Stimulated activated CD4-positive, alpha-beta T cell treated with anti-CD3 and anti-CD28 coated beads, Interleukin-2, amount 100 ng/mL, for 4 hours (primary cell): ENCODE results near the gene DCTN5.
"Not testable (repeated sequence)": the region's sequence is repeated elsewhere in the genome, so short reads cannot be mapped to it uniquely, and the experiment has no call there.

Source experiments
- DNase-seq: peaks from one replicate; pipeline ENCODE4 v3.0.0-alpha.2; 2020; ENCODE audit warnings: low read depth

DCTN5 gene

DNA sequence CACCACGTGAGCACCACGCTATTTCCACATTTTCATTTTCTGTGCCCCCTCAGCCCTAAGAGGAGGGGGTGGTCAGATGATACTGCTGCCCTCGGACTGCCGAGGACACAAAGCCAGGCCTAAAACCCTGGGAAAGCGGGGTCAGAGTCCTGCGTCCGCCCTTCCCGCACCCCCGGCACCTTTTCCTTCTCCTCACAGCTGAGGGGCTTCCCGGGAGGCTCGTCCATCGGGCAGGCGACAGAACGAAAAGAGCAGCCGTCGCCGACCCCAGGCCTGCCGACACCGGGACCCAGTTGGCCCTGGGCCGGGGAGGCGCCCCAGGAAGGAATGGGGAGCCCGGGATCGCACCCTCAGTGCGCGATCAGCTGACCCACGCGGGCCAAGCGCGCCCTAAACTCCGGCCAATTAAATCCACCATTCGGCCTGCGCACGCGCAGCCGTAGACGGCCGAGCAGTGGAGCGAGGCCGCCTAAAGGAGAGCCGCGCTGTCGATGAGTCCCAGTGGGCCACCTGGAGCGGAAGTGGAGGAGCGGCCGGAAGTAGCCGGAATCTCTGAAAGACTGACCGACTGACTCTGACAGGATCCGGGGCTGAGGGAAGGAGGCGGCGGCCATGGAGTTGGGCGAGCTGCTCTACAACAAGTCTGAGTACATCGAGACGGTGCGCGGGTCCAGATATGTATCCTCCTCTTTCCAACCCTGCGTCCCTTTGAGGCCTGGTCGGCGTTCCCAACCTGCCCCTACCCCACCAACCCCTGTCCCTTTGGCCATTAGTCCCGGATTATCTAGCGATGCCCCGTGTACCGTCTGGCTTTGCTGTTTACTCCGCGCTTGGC lies at the start of gene DCTN5, which contains the start of gene PALB2:
Gene DCTN5 (plus strand): TSS at position 536 of the 835 bp plus-strand sequence. CDS start 77 bp downstream, at position 613.
Gene PALB2 (minus strand): TSS at position 380 of the 835 bp plus-strand sequence. CDS start 153 bp downstream, at position 227.
- peak; percentile 77 for DNase-seq

DNA sequence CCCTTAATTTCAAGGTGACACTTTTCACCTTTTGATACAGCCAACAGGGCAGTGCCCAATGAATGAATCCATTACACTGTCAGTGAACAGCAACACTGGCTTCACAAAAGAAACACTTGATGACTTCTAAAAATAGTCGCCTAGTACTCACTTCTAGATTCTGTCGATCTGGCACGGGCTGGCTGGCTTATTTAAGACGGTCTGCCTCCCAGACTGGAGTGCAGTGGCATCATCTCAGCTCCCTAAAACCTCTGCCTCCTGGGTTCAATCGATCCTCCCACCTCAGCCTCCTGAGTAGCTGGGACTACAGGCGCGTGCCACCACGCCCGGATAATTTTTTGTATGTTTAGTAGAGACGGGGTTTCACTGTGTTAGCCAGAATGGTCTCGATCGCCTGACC lies 47.1 kb upstream of the DCTN5 start:
- no peak for DNase-seq

DNA sequence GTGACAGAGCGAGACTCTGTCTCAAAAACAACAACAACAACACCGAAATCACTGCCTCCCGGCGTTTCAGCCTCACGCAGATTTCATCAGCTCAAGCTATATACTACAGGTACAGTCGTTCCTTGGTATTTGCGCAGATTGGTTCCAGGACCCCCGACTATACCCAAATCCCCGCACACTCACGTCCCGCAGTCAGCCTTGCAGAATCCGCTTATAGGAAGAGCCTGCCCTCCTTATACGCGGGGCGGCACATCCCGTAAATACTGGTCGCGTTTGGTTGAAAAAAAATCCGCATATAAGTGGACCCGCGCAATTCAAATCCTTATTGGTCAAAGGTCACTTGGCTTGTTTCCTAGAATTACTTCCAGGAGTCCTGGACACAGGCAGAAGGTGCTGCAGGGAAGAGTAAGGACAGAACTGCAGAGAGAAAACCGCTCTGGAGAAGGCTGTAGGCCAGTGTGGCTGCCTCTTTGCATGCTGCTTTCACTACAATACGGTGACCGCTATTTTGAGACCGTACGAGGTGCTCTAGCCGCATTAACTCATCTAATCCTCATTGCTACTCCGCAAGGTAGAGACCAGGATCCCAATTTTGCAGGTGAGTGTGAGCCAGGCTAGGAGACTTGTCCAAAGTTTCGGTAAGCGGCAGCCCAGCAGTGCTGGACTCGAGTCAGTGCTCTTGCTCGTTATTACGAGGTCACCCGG lies 45.9 kb upstream of the DCTN5 start:
- no peak for DNase-seq

DNA sequence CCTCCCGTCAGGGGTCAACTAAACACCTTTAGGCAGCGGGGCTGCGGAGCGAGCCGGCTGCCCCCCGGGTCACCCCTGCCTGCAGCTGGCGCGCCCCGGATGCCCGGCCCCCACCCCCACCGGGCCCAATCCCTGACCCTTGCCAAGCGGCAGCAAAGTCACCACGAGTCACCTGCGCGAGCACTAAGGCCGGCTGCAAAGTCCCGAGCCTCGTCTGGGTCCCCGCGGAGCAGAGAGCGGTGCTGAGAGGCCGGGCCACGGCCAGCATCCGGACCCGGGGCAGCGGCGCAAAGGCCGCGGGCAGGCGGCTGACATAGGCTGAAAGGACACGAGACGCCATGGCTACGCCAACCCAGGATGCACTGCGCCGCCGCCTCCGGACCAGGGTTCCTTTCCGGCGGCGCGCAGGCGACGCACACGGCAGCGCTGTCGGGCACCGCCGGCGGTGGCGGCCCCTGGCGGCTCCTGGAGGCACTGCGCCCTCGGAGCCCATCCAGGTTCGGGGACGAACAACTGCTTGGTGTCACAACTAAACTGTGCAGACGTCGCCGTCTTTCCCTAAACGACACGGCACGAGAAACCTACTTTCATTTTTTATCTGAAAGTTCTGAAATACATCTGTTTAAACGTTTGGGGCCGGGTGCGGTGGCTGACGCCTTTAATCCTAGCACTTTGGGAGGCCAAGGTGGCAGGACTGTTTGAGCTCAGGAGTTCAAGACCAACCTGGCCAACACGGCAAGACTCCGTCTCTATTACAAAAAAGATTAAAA lies 45.1 kb upstream of the DCTN5 start, which contains the start of gene NDUFAB1:
Gene NDUFAB1 (minus strand): TSS at position 366 of the 770 bp plus-strand sequence. CDS start 26 bp downstream, at position 340.
- DNase-seq, result peak; percentile 85

DNA sequence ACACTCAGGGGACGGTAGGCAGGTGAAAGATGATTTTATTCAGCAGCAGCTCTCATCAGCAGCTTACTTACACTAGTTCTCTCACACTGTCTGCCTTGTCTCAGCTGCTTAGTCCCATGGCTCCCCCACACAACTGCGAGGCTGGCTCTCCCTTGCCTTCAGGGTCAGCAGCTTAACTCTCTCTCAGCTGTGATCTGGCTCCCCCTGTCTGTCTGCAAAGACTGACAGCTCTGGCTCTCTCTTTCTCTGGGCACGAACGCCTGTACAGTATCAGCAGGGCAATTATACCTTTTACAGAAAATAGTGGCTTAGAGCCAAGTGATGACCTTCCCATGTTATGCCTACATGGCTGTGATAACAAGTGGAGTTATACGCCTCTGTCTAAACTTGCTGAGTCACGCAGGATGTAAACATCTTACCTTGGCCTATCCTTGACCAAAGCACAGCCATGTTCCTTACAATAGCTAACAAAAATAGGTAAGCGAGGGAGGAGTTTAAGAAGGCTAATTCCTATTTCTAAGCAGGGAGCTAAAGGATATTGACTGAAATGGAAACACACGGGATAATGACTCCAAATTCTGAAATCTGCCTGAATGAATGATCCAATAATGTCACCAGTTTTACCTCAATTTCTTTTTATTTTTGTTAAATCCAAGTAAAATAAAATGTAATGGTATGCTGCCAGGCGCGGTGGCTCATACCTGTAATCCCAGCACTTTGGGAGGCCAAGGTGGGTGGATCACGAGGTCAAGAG lies 44.1 kb upstream of the DCTN5 start:
- DNase-seq, result no peak

DNA sequence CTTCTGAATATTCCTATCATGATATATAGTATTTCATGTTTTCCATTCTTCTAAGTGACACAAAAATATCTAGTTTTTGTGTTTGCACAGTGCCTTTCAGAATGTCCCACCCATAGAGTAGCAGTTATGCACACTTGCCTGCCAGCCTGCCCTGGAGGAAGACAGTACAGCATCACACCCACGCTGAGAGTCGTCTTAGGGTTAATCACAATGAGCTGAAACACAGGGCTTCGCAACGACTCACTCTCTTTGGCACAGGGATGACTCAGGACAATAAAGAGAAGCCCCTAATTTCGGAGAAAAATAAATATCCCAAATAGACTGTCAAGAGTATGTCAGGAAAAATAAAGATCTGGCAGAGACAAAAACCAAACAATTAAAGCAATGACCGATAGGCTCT lies 33.5 kb upstream of the DCTN5 start:
- no peak for DNase-seq

DNA sequence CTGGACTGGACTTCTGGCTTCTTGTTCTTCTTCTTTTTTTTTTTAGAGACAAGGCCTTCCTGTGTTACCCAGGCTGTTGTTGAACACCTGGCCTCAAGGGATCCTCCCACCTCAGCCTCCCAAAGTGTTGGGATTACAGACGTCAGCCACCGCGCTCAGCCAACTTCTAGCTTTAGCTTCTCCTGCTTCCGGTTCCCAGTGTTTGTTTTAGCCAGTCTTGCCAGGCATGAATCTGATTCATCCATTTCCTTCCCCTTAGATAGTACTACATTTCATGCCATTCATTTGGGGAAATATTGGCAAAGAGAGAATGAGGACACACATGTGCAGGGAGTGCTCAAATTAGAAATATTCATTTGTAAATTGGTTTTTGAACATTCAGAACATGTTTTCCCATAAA lies 33.1 kb upstream of the DCTN5 start:
- no peak for DNase-seq

DNA sequence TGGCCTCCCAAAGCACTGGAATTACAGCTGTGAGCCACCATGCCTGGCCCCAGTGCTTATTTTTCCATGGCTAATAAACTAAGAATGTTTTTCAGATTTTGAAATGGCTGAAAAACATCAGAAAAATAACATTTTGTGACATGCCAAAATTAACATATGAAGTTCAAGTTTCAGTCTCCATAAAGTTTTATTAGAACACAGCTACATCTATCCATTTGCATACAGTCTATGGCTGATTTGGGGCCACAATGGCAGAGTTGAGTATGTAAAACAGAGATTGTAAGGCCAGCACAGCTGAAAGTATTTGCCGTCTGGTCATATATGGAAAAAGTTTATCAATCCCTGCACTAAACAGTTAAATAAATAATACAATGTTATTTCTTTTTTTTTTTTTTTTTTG lies 31.3 kb upstream of the DCTN5 start:
- no peak for DNase-seq

DNA sequence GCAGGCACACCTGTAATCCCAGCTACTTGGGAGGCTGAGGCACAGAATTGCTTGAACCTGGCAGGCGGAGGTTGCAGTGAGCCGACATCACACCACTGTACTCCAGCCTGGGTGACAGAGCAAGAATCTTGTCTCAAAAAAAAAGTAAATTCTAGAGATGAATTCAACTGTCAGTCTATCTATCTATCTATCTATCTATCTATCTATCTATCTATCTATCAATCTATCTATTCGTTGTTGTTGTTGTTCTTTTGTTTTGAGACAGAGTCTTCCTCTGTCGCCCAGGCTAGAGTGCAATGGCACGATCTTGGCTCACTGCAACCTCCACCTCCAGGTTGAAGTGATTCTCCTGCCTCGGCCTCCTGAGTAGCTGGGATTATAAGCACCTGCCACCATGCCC lies 30.4 kb upstream of the DCTN5 start:
- DNase-seq, result not testable (repeated sequence)

DNA sequence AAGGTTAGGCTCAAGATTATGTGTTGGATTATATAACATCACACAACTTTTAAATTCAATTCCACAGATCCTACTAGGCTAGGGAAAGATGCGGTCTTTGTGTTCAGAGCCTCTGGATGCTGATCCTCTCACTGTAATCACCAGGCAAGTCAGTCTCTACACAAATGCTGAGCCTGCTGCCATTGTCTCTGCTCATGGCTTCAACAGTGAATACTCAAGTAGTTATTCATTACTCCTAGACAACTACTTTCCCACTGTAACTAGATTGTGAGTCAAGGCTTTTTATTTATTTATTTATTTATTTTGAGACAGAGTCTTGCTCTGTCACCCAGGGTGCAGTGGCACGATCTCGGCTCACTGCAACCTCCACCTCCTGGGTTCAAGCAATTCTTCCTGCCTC lies 29.3 kb upstream of the DCTN5 start:
- no peak for DNase-seq

DNA sequence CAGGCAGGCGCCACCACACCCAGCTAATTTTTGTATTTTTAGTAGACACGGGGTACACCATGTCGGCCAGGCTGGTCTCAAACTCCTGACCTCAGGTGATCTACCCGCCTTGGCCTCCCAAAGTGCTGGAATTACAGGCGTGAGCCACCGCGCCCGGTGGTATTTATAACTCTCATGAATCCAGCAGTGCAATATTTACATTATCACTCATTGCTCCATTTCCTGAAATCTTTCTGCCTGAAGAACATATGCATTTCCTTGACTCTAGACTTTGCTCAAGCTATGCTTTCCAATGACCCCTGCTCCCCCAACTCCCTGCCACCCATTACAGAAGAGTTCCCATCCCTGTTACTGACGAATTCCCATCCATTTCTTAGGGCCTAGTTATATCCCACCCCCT lies 25.5 kb upstream of the DCTN5 start:
- DNase-seq, result no peak

DNA sequence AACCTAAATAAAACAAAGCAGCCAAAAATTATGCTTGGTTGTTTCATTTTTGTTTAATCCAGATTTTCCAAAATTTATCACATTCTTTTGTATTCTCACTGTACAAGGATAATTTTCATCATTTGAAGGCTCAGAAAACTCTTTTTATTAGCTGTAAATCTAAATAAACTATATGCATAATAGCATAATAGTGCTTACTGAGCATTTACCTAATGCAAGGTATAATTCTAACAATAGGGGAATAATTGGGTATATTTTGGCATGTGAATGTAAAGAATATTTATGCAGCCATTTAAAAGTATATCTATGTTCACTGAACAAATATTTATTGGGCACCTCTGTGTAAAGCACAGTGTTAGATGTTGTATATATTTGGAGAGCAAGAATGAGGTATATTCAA lies 17.2 kb upstream of the DCTN5 start:
- DNase-seq, result no peak

DNA sequence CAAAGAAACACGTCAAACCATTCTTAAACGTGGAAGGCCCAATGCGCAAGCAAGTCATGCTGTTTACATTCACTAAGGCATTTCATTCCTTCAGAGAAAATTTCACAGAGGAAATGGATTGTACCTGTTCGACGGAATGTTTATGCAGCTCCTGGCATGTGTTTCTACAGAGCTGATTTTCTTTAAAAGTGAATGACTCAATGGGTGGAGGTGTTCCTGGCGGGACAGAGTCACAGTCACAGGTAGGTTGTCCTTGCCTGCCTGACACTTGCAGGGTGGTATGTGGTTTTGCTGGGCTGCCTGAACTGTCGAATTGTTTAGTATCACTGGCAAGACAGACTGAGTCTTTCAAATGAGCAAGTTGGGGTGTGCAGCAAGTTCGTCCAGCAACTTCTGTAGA lies 11.8 kb upstream of the DCTN5 start:
- no peak for DNase-seq

DNA sequence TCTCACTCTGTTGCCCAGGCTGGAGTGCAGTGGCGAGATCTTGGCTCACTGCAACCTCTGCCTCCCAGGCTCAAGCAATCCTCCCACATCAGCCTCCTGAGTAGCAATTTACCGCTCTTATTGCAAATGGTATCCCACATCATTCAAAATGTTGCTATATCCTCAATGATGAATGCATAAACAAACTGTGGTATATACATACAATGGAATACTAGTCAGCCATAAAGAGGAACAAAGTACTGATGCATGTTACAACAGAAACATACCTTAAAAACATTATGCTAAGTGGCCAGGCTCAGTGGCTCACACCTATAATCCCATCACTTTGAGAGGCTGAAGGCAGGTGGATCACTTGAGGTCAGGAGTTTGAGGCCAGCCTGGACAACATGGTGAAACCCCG lies 9.4 kb upstream of the DCTN5 start:
- DNase-seq, result not testable (repeated sequence)

DNA sequence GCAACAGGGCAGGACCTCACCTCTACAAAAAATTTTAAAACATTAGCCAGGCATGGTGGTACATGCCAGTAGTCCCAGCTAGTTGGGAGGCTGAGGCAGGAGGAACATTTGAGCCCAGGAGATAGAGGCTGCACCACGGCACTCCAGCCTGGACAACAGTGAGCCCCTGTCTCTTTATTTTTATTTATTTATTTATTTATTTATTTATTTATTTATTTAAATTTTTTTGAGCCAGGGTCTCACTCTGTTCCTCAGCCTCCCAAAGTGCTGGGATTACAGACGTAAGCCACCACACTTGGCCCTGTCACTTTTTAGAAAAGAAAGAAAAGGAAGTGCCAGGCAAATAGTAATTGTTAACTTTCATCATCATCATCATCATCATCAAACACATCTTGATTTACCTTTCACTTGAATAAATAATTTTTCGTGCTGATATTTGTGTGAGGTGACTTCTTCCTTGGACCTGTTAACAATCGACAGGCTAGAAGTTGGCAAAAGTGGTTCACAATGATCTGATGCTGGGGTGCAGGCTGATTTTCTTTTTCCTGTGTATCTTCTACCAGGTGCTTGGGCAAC lies 6.7 kb upstream of the DCTN5 start:
- no peak for DNase-seq

DNA sequence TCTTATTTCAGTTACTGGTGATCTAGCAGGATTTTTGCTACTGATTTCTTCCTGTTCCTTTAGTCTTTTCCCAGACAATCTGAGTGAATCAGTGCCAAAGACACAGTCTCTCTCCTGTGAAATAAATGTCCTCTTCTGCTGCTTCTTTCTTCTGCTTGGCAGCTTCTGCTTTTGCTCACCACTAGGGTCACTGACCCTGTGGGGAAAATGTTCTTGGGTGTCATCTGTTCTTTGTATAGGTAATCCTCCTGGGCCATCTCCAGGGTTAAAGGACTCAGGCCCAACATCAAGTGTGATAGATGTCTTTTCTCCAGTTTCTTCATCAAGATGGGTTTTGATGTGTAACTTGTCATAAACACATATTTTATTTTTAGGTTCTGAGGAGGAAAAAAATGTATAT lies 5.3 kb upstream of the DCTN5 start:
- no peak for DNase-seq

DNA sequence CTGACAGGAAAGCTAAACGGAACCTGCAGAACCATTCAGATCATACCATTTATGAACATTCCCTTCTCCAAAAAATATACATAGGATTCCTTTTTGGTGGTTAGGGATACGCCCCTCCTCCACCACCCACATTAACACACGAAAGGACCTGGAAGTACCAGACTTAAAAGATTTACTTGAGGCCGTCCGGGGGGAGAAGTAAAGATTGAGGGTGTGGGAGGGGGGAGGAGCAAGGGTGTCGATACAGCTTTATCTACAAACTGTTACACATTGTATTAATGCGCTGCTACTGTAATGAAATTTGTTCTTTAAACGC lies 693 bp upstream of the DCTN5 start:
- DNase-seq, result peak; percentile 35

DNA sequence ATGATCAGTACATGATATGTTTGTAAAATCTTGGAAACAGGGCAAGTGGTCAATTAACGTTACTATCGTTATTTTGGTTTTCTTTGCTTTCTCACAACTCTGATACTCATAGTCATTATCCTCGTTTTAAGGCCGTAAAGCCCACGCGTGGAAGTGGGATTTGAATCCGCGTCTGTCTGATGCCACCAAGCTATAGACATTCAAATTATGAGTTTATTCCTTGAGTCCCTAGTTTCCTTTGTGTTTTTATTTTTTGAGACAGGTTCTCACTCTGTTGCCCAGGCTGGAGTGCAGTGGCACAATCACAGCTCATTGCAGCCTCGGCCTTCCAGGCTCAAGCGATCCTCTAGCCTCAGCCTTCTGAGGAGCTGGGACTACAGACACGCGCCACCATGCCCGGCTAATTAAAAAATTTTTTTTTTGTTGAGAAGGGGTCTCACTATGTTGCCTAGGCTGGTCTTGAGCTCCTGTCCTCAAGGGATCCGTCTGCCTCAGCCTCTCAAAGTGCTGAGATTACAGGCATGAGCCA lies 1.0 kb downstream of the DCTN5 start:
- no peak for DNase-seq

DNA sequence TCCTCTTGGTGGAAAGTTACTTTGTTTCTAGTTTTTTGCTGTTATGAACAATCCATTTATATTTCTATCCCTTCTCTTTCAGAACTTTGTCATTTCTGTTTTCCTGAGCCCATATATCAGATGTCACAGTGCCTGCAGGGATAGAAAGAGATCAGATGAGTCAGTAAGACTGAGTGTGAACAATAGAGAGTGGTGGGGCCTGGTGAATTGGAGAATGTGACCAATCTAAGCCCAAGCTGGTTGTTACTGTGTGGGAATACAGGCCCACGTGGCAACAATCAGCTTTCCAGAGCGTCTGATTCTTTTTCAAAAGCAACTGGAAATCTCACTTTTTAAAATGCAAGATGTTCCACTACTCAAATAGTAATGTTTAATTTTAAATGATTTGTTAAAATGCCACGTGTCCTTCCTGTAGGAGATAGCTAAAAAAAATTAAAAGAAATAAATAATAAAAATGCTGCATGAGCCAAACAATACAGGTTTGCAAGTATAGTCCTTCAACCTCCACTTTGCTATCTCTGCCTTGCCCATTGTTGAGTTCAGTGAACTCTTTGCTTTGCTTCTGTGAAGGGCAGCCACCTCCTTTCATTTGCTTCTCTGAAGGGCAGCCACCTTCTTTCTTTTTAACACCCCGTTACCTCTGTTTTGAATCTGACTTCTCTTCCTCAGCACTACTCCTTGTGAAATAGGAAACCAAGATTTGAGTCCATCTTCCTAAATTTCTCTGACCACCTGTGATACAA lies 9.6 kb downstream of the DCTN5 start:
- DNase-seq, result no peak

DNA sequence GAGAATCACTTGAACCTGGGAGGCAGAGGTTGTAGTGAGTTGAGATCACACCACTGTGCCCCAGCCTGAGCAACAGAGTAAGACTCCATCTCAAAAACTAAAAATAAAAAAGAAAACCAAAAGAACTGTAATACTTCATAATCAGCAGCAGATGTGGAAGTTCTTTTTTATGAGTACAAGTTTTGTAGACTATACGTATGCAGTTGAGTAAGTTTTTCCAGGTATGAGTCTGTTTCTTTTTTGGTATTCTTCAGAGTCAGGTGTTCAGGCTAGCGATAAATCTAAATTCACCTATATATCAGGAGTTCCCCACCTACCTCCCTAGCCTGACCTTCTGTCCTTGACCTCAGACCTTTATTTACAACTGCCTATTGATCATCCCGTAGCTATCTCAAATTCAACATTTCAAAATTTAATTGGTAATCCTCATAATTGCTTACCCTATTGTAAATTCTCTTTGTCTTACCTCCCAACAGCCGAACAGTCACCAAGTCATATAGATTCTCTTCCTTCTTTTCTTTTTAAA lies 10.7 kb downstream of the DCTN5 start:
- DNase-seq, result no peak
